ENCODE results near the gene CEP295NL. TPM values are rescaled to one million over a fixed set of nuclear protein-coding genes. Genes with fewer than 3 reads are reported as not detected.
"Not testable (repeated sequence)": the region's sequence is repeated elsewhere in the genome, so short reads cannot be mapped to it uniquely, and the experiment has no call there.

CEP295NL gene
- total RNA-seq, 1 donor from 2014 or later = 1.3 TPM

- Mint-ChIP-seq H3K4me3 (ENCODE audit: unreplicated experiment) (no peak overlapping the region), H3K27me3 (ENCODE audit: low read depth) (no peaks in the 10 kb centered on the region), H3K4me1 (ENCODE audit: low read depth) (peaks cover 21% of the 10 kb centered on the region), H3K27ac (ENCODE audit: unreplicated experiment) (no peak overlapping the region), H3K9me3 (ENCODE audit: low read depth) (no peaks in the 10 kb centered on the region), H3K36me3 (ENCODE audit: low read depth) (peaks cover 3% of the 10 kb centered on the region)
- TF ChIP-seq CTCF (IDR thresholded peaks at IDR 0.05) = no peak
- DNase-seq (ENCODE audit: low spot score) = no peak
Measured at GRCh38 chr17:78905116-78905515, 2.1 kb upstream of the CEP295NL start.

GRCh38 chr17:78904371-78904770 lies 1.4 kb upstream of the CEP295NL start:
- H3K36me3 Mint-ChIP-seq (ENCODE audit: low read depth) = peaks cover 3% of the 10 kb centered on the region
- no peaks in the 10 kb centered on the region for H3K27me3 Mint-ChIP-seq (ENCODE audit: low read depth)
- H3K4me3 Mint-ChIP-seq (ENCODE audit: unreplicated experiment) = no peak overlapping the region
- H3K9me3 Mint-ChIP-seq (ENCODE audit: low read depth) = no peaks in the 10 kb centered on the region
- TF ChIP-seq CTCF (IDR thresholded peaks at IDR 0.05) = no peak
- no peak for DNase-seq (ENCODE audit: low spot score)
- no peak overlapping the region for H3K27ac Mint-ChIP-seq (ENCODE audit: unreplicated experiment)
- peaks cover 28% of the 10 kb centered on the region for H3K4me1 Mint-ChIP-seq (ENCODE audit: low read depth)

GRCh38 chr17:78902231-78902630 lies 770 bp downstream of the CEP295NL start:
- not testable (repeated sequence) for DNase-seq (ENCODE audit: low spot score); H3K27me3 Mint-ChIP-seq (ENCODE audit: low read depth); H3K36me3 Mint-ChIP-seq (ENCODE audit: low read depth); H3K9me3 Mint-ChIP-seq (ENCODE audit: low read depth); H3K27ac Mint-ChIP-seq (ENCODE audit: unreplicated experiment); H3K4me3 Mint-ChIP-seq (ENCODE audit: unreplicated experiment)
- peaks cover 36% of the 10 kb centered on the region for H3K4me1 Mint-ChIP-seq (ENCODE audit: low read depth)

- no peak overlapping the region for H3K27ac Mint-ChIP-seq (ENCODE audit: unreplicated experiment)
- no peaks in the 10 kb centered on the region for H3K27me3 Mint-ChIP-seq (ENCODE audit: low read depth)
- peaks cover 36% of the 10 kb centered on the region for H3K4me1 Mint-ChIP-seq (ENCODE audit: low read depth)
- peaks cover 3% of the 10 kb centered on the region for H3K36me3 Mint-ChIP-seq (ENCODE audit: low read depth)
- H3K4me3 Mint-ChIP-seq (ENCODE audit: unreplicated experiment) = no peak overlapping the region
- no peaks in the 10 kb centered on the region for H3K9me3 Mint-ChIP-seq (ENCODE audit: low read depth)
- no peak for TF ChIP-seq CTCF (IDR thresholded peaks at IDR 0.05)
- DNase-seq (ENCODE audit: low spot score) = no peak
Measured at GRCh38 chr17:78901806-78902205, 1.2 kb downstream of the CEP295NL start.

- Mint-ChIP-seq H3K4me1 (ENCODE audit: low read depth) (peaks cover 45% of the 10 kb centered on the region), H3K27ac (ENCODE audit: unreplicated experiment) (no peak overlapping the region), H3K9me3 (ENCODE audit: low read depth) (no peaks in the 10 kb centered on the region), H3K4me3 (ENCODE audit: unreplicated experiment) (no peak overlapping the region), H3K27me3 (ENCODE audit: low read depth) (no peaks in the 10 kb centered on the region), H3K36me3 (ENCODE audit: low read depth) (peaks cover 3% of the 10 kb centered on the region)
- DNase-seq (ENCODE audit: low spot score) = no peak
- TF ChIP-seq CTCF (IDR thresholded peaks at IDR 0.05) = no peak
Measured at GRCh38 chr17:78900816-78901215, 2.2 kb downstream of the CEP295NL start.

GRCh38 chr17:78899361-78900260 lies 3.4 kb downstream of the CEP295NL start:
- Mint-ChIP-seq H3K36me3 (ENCODE audit: low read depth) (peaks cover 3% of the 10 kb centered on the region), H3K27ac (ENCODE audit: unreplicated experiment) (peak overlapping the region; percentile 91), H3K4me3 (ENCODE audit: unreplicated experiment) (no peak overlapping the region), H3K9me3 (ENCODE audit: low read depth) (no peaks in the 10 kb centered on the region), H3K27me3 (ENCODE audit: low read depth) (no peaks in the 10 kb centered on the region), H3K4me1 (ENCODE audit: low read depth) (peaks cover 49% of the 10 kb centered on the region)
- DNase-seq (ENCODE audit: low spot score) = no peak
- no peak for TF ChIP-seq CTCF (IDR thresholded peaks at IDR 0.05)
